HG03378 (cell line): Measurements from ENCODE around the gene CD96.
A peak's percentile ranks its signal among the peaks of the same experiment; 100 is the strongest.

ENCODE experiments used
- ATAC-seq: cut with Tn5 transposase; IDR thresholded peaks from one replicate; pipeline ENCODE4 v1.9.1; 2021; ENCODE audit warnings: mild to moderate bottlenecking, moderate library complexity; ENCODE audit not compliant: unreplicated experiment

Gene CD96

DNA sequence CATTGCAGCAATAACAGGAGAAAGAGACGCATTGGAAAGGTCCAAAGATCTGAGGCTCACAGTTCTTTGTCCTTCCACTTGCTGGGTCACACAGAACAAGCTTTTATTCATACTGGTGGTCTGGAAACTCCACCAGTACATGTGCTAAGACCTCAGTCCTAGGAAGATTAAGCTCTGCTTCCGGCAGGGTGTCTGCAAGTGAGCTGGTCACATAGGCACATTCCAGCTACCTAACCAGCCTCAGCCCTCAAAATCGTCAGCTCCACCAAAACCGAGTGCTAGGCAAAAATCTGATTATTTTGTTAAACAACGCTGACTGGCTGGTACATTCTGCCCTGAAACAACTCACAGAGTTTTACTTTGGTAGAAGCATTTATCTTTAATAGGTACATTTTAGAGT, 50.9 kb downstream of the CD96 start:
- no peak for ATAC-seq

DNA sequence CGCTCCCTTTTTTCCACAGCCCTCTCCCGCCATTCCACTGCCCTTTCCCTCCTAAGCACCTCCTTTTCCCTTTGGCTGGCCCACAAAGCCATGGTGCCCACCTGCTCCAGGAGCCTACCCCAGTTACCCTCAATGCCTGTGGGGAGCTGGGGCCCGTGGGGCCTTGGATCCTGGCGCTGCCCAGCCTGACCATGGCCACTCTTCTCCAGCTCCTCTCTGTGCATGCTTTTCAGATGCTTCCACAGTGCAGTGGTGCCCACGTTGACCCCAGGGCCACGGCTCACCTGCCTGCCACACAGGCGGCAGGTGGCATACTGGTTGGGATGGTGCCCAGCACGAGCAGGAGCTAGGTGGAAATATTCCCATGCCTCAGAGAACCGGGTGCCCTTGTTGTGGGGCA, 51.7 kb downstream of the CD96 start:
- ATAC-seq: no peak

DNA sequence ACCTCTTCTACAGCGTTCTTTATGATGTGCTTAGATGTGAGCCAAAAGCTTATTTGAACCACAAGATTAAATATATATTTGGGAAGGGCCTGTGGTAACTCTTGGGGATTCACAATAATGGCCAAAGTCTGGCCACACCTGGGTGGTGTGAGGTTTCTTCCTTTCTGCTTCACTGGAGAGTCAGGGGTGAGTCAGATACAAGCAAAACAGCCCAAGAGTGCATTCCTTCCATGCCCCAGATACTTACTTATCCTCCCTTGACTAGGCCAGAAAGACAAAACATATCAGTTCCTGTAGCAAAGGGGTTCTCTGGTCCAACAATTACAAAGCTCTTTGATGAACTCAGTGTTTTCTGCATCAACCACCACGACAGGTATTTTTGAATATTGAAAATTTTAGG, 52.2 kb downstream of the CD96 start:
- ATAC-seq: peak; percentile 77

DNA sequence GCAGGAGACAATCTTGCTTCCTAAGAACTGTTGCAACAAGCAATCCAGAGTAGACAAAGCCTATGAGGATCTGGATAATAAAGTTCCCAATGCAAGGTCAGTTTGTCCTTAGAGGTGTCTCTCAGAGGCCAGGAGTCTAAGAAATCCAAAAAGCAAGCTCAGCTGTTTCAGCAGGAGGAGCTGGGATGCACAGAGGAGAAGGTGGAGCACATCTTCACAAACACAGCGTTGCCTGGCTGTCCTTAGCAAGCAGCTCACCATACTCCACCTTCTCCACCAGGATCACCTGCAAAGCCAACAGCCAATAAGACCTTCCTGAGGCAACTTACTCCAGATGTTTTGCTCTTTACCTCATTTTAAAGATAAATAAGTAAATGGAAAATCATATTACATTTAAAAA, 52.8 kb downstream of the CD96 start:
- ATAC-seq: no peak

- peak; percentile 61 for ATAC-seq
These were observed 53.2 kb downstream of the CD96 start, which contains the start of gene ZBED2 for GRCh38 chr3:111595232-111595631. TSS of gene ZBED2 (minus strand) at chr3:111595346. CDS start at chr3:111594201, 1,145 bp downstream.

- ATAC-seq: no peak
These were observed 54.3 kb downstream of the CD96 start for GRCh38 chr3:111596328-111596727.

DNA sequence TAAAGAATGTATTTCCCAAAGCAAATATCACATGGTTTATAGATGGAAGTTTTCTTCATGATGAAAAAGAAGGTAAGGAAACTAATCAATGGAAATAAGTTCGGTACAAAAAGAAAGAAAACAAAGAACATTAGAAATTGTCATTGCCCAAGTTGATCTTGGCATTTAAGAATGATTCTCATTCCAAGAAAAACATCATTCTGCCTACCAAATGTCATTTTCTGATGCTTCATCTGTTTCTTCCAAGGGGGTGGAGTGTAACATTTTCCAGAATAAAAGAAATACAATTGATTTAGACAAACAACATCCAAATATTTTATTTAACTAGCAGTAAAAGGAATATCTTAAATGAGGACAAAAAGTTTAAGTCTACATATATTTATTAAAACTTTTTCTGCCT, 56.1 kb downstream of the CD96 start:
- ATAC-seq: no peak

DNA sequence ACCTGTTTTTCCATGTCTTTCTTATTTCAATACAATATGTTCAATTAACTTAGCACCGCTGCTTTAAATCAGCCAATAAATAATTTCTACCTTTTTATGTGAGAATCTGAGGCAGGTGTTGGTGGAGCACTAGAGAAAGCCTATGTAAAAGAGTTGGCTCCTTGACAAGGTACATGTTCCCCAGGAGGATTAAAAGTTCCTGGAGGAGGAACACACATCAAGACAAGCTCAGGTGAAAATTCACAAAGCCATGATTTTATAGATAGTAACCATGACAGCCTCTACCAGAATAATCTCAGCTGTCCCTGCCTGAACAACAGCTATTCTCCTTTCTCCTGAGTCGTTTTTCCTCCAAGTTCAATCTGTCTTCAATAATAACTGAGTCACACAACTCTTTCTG, 56.6 kb downstream of the CD96 start:
- no peak for ATAC-seq

DNA sequence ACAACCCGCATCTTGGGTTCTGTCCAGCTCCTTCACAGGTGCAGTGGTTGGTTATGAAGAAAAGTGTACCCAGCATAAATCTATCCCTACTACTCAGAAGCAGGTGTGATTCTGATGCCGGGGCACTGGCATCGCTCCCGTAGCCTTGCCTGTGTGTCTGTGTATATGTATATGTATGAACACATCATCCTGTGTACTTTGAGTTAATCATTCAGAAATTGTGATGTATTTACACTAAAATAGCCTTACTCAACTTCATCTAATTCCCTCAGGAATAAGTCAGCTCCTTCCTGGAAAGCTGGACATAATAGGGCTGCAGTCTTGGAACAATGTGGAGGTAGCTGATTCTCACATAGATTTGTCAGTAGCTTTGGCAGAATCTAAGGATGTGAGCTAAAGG, 59.8 kb downstream of the CD96 start:
- no peak for ATAC-seq

DNA sequence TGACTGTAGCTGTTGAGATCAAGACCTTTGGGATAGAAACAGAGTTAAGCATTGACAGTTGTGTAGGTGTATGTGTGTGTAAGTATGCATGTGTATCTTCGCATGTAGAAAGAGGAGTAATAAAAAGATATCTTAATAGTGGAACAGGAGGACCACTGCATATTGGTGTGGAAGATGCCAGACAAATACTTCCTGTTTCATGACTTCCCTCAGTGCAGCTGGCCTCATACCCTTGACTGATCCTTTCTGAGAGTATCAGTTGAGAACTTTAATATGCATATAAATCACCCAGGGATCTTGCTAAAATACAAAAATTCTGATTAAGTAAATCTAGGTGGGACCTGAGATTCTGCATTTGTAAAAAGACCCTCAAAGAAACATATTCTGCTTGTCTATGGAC, 61.7 kb downstream of the CD96 start:
- ATAC-seq: no peak

GRCh38 chr3:111604119-111604518, 62.1 kb downstream of the CD96 start:
- ATAC-seq: no peak

DNA sequence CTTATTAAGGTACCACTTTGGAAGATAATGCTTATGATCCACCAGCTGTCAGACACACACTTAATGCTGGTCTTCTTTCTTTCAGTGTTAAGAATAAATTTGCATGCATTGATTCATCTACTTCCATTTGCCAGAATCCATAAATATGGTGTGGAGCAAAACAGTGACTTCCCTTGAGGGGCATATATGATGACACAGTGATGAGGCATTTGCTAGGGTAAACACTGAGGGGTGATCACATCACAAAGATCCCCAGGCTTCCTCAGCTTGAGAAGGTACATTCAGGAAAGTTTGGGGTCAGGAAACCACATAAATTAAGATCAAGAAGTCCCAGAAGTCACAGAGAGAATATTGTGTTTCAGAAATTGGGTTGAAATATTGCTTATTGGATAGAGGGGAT, 63.0 kb downstream of the CD96 start:
- ATAC-seq: no peak

DNA sequence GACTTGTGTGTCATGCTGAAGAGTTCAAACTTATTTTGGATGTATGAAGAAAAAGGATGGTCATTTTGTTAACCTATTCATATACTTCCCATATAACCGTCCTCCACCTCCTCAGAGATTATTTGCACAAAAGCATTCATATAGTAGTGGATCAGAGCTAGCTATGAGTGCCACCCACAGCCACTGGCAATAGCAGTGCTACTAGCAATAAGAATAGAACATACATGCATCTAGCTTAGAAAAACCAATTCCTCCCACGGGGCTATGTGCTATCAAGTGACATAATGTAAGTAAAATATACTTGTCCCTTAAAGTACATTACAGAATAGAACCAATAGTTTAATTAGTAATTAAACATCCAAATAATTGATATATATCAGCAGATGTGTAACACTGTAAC, 63.5 kb downstream of the CD96 start:
- no peak for ATAC-seq

DNA sequence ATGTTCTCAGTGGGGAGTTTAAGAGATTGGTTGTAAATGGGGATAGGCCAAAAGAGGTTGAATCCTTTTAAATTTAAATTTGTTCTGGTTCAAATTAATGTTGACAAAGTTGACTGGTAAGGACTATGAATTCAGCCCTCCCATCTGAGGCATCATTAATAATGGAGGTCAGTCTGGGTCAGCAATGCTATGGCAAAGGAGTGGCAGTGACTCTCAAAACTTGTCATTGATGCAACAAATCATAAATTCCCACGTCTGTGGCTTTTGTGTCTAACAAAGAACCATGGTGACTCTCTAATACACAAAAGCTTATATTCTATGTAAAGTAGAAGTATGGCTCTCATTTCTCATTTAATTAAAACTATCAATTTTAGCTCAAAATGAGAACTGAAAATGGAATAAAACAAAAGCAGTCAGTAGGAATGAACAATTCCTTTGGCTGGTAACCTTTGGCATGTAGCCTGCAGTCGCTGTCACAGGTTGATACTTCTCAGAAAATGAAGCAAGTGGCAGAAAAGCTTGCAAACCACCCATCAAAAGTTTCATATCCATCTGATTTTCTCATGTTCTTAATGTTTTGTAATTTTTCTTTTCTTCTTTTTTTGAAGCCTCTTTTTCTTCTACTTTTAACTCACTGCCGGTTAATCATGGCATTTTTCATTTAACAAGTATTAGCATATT, 65.4 kb downstream of the CD96 start:
- no peak for ATAC-seq

- no peak for ATAC-seq
These were observed 66.4 kb downstream of the CD96 start for GRCh38 chr3:111608383-111608782.

GRCh38 chr3:111609700-111610099, 67.7 kb downstream of the CD96 start:
- no peak for ATAC-seq

- ATAC-seq: peak; percentile 93
These were observed 68.2 kb downstream of the CD96 start for GRCh38 chr3:111610189-111610588.

- ATAC-seq: peak; percentile 17
These were observed 68.6 kb downstream of the CD96 start for GRCh38 chr3:111610612-111611054.

DNA sequence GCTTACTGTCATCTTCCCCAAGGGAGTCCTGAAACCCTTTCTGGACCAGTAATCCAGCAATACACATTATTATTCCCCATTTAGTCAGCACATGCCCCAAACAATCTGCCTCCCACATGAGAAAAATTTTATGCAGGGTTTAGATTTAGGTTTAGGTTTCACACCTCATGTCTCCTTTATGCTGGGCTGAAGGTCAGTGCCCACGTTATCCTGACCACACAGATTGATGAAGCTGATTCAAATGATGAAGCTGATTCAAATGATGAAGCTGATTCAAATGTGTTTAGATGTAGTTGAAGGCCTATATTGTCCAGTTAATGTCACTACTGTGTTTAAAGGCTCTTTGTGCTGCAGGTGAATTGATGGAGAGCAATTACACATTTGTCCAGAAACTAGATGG, 71.3 kb downstream of the CD96 start:
- ATAC-seq: no peak

- no peak for ATAC-seq
These were observed 73.9 kb downstream of the CD96 start for GRCh38 chr3:111615880-111616279.

DNA sequence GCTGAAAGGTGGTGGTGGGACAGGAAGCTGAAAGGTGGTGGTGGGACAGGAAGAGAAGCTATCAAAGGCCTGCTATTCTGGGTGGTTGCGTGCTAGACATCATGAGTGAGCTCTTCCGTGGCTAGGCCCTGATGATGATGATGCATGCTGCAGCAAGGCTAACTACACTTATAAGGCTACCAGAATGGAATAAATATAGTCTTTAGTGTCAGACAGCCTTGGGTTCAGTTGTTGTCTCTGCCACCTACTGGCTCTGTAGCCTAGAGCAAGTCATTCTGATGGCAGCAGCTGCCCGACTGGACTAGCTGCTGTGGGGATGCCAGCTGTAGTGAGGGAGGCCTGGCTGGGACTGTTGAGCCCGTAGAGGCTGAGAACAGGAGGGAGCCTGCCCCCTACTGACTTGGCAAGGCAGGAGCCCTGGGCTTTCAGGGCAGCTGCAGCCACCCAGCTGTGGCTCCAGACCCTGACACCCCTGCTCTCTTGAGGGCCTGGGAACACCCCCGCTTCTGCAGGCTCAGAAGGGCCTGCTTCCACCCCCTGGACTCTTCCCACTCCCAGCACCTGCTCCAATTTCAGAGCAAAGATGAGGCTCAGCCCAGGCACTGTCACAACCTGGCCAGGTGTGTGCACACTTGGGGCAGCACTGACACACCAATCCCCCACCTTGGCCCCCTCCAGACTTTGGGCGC, 74.6 kb downstream of the CD96 start:
- peak; percentile 78 for ATAC-seq

DNA sequence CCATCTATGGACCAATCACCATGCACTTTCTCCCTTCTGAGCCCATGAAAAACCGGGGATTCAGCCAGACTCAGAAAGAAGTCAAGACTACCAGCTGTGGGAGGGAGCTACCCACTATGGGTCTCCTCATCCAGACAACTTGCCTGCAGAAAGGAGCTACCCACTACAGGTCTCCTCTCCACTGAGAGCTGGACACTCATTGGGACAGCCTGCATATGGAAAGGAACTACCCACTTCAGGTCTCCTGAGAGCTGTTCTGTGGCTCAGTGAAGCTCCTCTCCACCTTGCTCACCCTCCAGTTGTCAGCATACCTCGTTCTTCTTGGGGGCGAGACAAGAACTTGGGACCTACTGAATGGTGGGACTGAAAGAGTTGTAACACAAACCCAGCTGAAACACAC, 75.4 kb downstream of the CD96 start:
- no peak for ATAC-seq
